ENCODE data around the gene LSMEM2. TPM values are rescaled to one million over a fixed set of nuclear protein-coding genes. Genes with fewer than 3 reads are reported as not detected.

The LSMEM2 gene
- total and polyA plus RNA-seq, 11 donors: 1.3 to 68.3 (median 29.7) TPM

GRCh38 chr3:50273689-50274065, 5.2 kb upstream of the LSMEM2 start:
- H3K4me1 ChIP-seq: peaks cover 0 to 47% (median 27%) of the 10 kb centered on the region in 12 donors
- no peak for ATAC-seq
- intact Hi-C loops (cut with DNase I): loop anchor here (1.0 to 10.0 kb wide), 15 partner anchors 13 to 151 kb away; partner anchors contain the start of genes HYAL2 (in 3 of the 10) and TUSC2 (in 2 of the 10)
- no peaks in the 10 kb centered on the region for H3K36me3 ChIP-seq
- no peak for DNase-seq
- no peak overlapping the region for H3K27ac ChIP-seq
- 57 to 68% (median 62%) methylated on average over 21 to 31 of the region's 31 CpGs for WGBS, 4 donors
- H3K4me3 ChIP-seq: peak overlapping the region in 9 of 12 donors; percentile 19 to 54 (median 39)
- H3K27me3 ChIP-seq: peaks cover 0 to 38% (median 6%) of the 10 kb centered on the region in 9 donors
- H3K9me3 ChIP-seq: no peaks in the 10 kb centered on the region
- TF ChIP-seq CTCF (IDR thresholded peaks at IDR 0.05): no peak

DNA sequence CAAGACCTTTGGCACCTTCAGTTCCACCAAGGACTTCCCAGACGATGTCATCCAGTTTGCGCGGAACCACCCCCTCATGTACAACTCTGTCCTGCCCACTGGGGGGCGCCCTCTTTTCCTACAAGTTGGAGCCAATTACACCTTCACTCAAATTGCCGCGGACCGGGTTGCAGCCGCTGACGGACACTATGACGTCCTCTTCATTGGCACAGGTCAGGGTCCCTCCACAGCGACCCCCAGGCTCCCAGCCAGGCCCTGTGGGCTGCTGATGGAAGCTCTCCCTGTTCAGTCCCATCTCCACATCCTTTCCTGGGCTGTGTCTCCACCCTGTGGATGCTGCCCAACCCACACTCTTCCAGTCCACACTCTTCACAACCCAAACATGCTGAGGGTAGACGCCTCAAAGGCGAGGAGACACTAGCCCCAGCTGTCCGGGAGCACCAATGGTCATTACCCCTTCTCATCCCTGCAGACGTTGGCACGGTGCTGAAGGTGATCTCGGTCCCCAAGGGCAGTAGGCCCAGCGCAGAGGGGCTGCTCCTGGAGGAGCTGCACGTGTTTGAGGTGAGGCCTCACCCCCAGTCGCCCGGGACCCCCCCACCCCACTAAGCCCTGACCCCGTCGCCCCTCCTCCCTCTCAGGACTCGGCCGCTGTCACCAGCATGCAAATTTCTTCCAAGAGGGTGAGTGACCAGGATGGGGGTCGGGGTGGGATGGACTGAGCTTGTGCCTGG, 4.3 kb upstream of the LSMEM2 start:
- Histone ChIP-seq H3K9me3 (no peaks in the 10 kb centered on the region), H3K4me3 (no peak overlapping the region), H3K27me3 (peaks cover 0 to 38% (median 6%) of the 10 kb centered on the region in 9 donors), H3K27ac (no peak overlapping the region), H3K4me1 (peaks cover 0 to 47% (median 27%) of the 10 kb centered on the region in 12 donors), H3K36me3 (no peaks in the 10 kb centered on the region)
- ATAC-seq (peak in 2 of 4 donors; percentile 20 to 25), DNase-seq (peak in 2 of 5 donors; percentile 58 to 70)
- TF ChIP-seq CTCF (IDR thresholded peaks at IDR 0.05) (peak; percentile 52 to 82 (median 73)), POLR2A (IDR thresholded peaks at IDR 0.05) (no peak)
- WGBS, 4 donors: 33 to 35% (median 34%) methylated on average over 16 to 26 of the region's 26 CpGs
- intact Hi-C loops (cut with DNase I): loop anchor here in 8 of 10 donors (1.0 to 10.0 kb wide), 8 partner anchors 47 to 152 kb away; partner anchors contain the start of genes HYAL2 (in 3 of the 8) and TUSC2 (in 2 of the 8)

DNA sequence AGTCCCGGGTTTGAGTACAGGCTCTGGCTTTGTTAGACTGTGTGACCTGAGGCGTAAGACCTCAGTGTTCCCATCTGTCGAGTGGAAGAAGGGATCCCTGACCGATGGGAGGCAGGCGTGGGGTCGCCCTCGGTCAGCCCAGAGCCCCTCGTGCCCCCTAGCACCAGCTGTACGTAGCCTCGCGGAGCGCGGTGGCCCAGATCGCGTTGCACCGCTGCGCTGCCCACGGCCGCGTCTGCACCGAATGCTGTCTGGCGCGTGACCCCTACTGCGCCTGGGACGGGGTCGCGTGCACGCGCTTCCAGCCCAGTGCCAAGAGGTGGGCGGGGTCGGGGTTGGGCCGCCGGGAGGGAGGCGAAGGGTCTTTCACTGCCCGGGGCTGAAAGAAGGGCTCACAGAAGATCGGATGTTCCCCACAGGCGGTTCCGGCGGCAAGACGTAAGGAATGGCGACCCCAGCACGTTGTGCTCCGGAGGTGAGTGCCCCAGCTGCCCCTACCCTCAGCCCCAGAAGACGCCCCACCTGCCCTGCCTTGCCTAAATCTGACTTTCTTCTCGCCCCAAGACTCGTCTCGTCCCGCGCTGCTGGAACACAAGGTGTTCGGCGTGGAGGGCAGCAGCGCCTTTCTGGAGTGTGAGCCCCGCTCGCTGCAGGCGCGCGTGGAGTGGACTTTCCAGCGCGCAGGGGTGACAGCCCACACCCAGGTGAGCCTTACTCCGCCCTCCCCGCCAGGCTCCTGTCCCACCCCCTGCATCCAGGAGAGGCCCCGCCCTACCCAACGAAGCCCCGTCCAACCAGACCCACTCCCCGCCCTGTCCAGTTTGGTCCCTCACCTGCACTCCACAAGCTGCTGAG, 3.5 kb upstream of the LSMEM2 start:
- intact Hi-C loops (cut with DNase I): loop anchor here in 6 of 10 donors (2.0 to 10.0 kb wide), 5 partner anchors 47 to 151 kb away; partner anchors contain the start of genes HYAL2 (in 3 of the 6) and TUSC2 (in 2 of the 6)
- WGBS, 4 donors: 43 to 74% (median 52%) methylated on average over 36 to 65 of the region's 65 CpGs
- DNase-seq (no peak), ATAC-seq (no peak)
- Histone ChIP-seq H3K4me1 (peaks cover 0 to 49% (median 25%) of the 10 kb centered on the region in 12 donors), H3K4me3 (no peak overlapping the region), H3K36me3 (no peaks in the 10 kb centered on the region), H3K27ac (no peak overlapping the region), H3K27me3 (peaks cover 0 to 38% (median 6%) of the 10 kb centered on the region in 9 donors), H3K9me3 (no peaks in the 10 kb centered on the region)
- no peak for TF ChIP-seq POLR2A (IDR thresholded peaks at IDR 0.05)
- no peak for TF ChIP-seq CTCF (IDR thresholded peaks at IDR 0.05)
